CD4-positive, alpha-beta memory T cell (primary cell): ENCODE data around the gene PTGER4. TPM values are rescaled to one million over a fixed set of nuclear protein-coding genes. Genes with fewer than 3 reads are reported as not detected.
"Not testable (repeated sequence)": the region's sequence is repeated elsewhere in the genome, so short reads cannot be mapped to it uniquely, and the experiment has no call there.

Source experiments
- CTCF ChIA-PET: fragments of 350-600 bp; sonication (Branson Sonifier 250); formaldehyde crosslinking; loops from one replicate; lab custom pipeline; 2021; ENCODE audit warnings: inconsistent platforms; ENCODE audit not compliant: partially characterized antibody; lab: Charles Lee
- POLR2A ChIA-PET: fragments of 350-600 bp; sonication (Branson Sonifier 250); formaldehyde crosslinking; loops from one replicate; lab custom pipeline; 2021; ENCODE audit not compliant: partially characterized antibody; lab: Charles Lee
- DNase-seq, 5 donors: peaks; one replicate each; pipeline versions ENCODE4 v3.0.0 to v3.0.0-alpha.2; 2020 to 2022; ENCODE audit warnings: mixed read lengths in 1 of 5
- H3K27ac ChIP-seq: one replicate; pipeline ENCODE4 v1.7.0; 2013; ENCODE audit warnings: low read depth, low read length
- H3K27me3 ChIP-seq: 2 replicates; pipeline ENCODE4 v1.7.0; 2013; ENCODE audit warnings: mild to moderate bottlenecking, low read length, moderate library complexity; ENCODE audit not compliant: insufficient read depth
- H3K36me3 ChIP-seq: 2 replicates; pipeline ENCODE4 v1.7.0; 2013; ENCODE audit warnings: mild to moderate bottlenecking, low read length, moderate library complexity; ENCODE audit not compliant: insufficient read depth
- H3K4me1 ChIP-seq: 2 replicates; pipeline ENCODE4 v1.7.0; 2013; ENCODE audit warnings: mild to moderate bottlenecking, low read length, moderate library complexity; ENCODE audit not compliant: insufficient read depth
- H3K4me3 ChIP-seq, 2 donors: one replicate each; pipeline ENCODE4 v1.7.0; 2013; ENCODE audit warnings: low read length in 2 of 2, mild to moderate bottlenecking in 1 of 2
- H3K9me3 ChIP-seq, 2 donors: one replicate each; pipeline ENCODE4 v1.7.0; 2013; ENCODE audit warnings: low read length in 2 of 2, control low read depth in 1 of 2; ENCODE audit not compliant: control insufficient read depth in 1 of 2
- H3K27ac Mint-ChIP-seq, 7 donors: one replicate each; pipeline ENCODE4 v1.8.0; 2020 to 2021; ENCODE audit warnings: mixed read lengths in 7 of 7, mild to moderate bottlenecking in 6 of 7, inconsistent platforms in 3 of 7, moderate library complexity in 3 of 7
- H3K27me3 Mint-ChIP-seq, 2 donors: one replicate each; pipeline ENCODE4 v1.8.0; 2020 to 2021; ENCODE audit warnings: mixed read lengths in 2 of 2
- H3K36me3 Mint-ChIP-seq, 2 donors: one replicate each; pipeline ENCODE4 v1.8.0; 2020 to 2021; ENCODE audit warnings: mixed read lengths in 2 of 2, inconsistent platforms in 1 of 2, mild to moderate bottlenecking in 1 of 2
- H3K4me1 Mint-ChIP-seq, 4 donors: one replicate each; pipeline ENCODE4 v1.8.0; 2020 to 2021; ENCODE audit warnings: mixed read lengths in 4 of 4, mild to moderate bottlenecking in 1 of 4
- H3K4me3 Mint-ChIP-seq, 8 donors: one replicate each; pipeline ENCODE4 v1.8.0; 2020 to 2021; ENCODE audit warnings: mixed read lengths in 8 of 8, mild to moderate bottlenecking in 7 of 8, moderate library complexity in 6 of 8, inconsistent platforms in 3 of 8
- H3K9me3 Mint-ChIP-seq, 8 donors: one replicate each; pipeline ENCODE4 v1.8.0; 2020 to 2021; ENCODE audit warnings: mixed read lengths in 8 of 8, mild to moderate bottlenecking in 5 of 8, inconsistent platforms in 3 of 8, moderate library complexity in 1 of 8
- intact Hi-C: fragments of 100-400 bp; cut with micrococcal nuclease; formaldehyde crosslinking; loops from one replicate; pipeline ENCODE4 v1.15.1; 2023
- polyA plus RNA-seq, 2 donors: library from polyadenylated mRNA; unstranded; fragments of 300-500 nt; fragmentation: Illumina TruSeq; gene quantifications; one replicate each; pipeline ENCODE4 v1.2.3, GENCODE V29; 2021
- total RNA-seq, 2 experiments: library from RNA; stranded (reverse); gene quantifications; one replicate each; pipeline ENCODE4 v1.2.3, GENCODE V29; 2021

PTGER4 gene
- total and polyA plus RNA-seq, 4 experiments from 2014 or later: 59.3 to 106 (median 63.8) TPM

- intact Hi-C loops: loop anchor here (1.0 to 2.0 kb wide), 2 partner anchors 16 to 25 kb away; partner anchors contain the start of gene PTGER4
- H3K9me3 Mint-ChIP-seq: no peaks in the 10 kb centered on the region
- H3K27me3 Mint-ChIP-seq: no peaks in the 10 kb centered on the region
- no peaks in the 10 kb centered on the region for H3K27me3 ChIP-seq
- peaks cover 49 to 87% (median 67%) of the 10 kb centered on the region in 4 donors for H3K4me1 Mint-ChIP-seq
- ChIA-PET POLR2A (interaction anchor here (0.9 to 8.0 kb wide), 14 partner anchors 8 to 1581 kb away, joined by 3 to 158 read pairs (median 6); partner anchors contain the start of gene PTGER4), CTCF (interaction anchor here (1.0 to 7.6 kb wide), 4 partner anchors 16 to 53 kb away, joined by 3 to 58 read pairs (median 4); partner anchors contain the start of gene PTGER4)
- H3K36me3 ChIP-seq: no peaks in the 10 kb centered on the region
- DNase-seq: no peak
- H3K4me1 ChIP-seq: peaks cover 72% of the 10 kb centered on the region
- H3K4me3 Mint-ChIP-seq: peak overlapping the region; percentile 79 to 94 (median 87)
- H3K27ac ChIP-seq: peak overlapping the region; percentile 55
- H3K36me3 Mint-ChIP-seq: no peaks in the 10 kb centered on the region
- peak overlapping the region; percentile 84 to 97 (median 95) for H3K27ac Mint-ChIP-seq
- H3K4me3 ChIP-seq: peak overlapping the region in 1 of 2 donors; percentile 32
- H3K9me3 ChIP-seq: no peaks in the 10 kb centered on the region
These were observed 25.2 kb upstream of the PTGER4 start for GRCh38 chr5:40654377-40654991.

DNA sequence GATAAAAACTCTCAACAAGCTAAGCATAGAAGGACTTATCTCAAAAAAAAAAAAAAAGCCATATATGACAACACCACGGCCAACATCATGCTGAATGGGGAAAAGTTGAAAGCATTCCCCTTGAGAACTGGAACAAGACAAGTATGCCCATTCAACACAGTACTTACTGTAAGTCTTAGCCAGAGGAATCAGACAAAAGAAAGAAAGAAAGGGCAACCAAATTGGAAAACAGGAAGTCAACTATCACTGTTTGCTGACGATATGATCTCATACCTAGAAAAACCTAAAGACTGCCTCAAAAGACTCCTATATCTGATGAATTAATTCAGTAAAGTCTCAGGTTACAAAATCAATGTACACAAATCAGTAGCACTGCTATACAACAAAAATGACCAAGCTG, 24.6 kb upstream of the PTGER4 start:
- intact Hi-C loops: loop anchor here (2.0 kb wide), 1 partner anchor 16 kb away; no protein-coding TSS in a partner anchor
- H3K4me3 ChIP-seq: peak overlapping the region in 1 of 2 donors; percentile 32
- no peaks in the 10 kb centered on the region for H3K9me3 Mint-ChIP-seq
- H3K36me3 Mint-ChIP-seq: no peaks in the 10 kb centered on the region
- H3K36me3 ChIP-seq: no peaks in the 10 kb centered on the region
- ChIA-PET POLR2A (interaction anchor here (1.1 to 8.0 kb wide), 6 partner anchors 9 to 245 kb away, joined by 3 to 158 read pairs (median 4); partner anchors contain the start of gene PTGER4), CTCF (interaction anchor here (7.6 kb wide), 1 partner anchor 28 kb away, joined by 58 read pairs; the partner anchor contains the start of gene PTGER4)
- DNase-seq: peak in 1 of 5 donors; percentile 28
- H3K27ac Mint-ChIP-seq: peak overlapping the region; percentile 84 to 97 (median 93)
- H3K27me3 ChIP-seq: no peaks in the 10 kb centered on the region
- H3K27me3 Mint-ChIP-seq: no peaks in the 10 kb centered on the region
- peak overlapping the region; percentile 55 for H3K27ac ChIP-seq
- H3K4me1 Mint-ChIP-seq: peaks cover 43 to 80% (median 61%) of the 10 kb centered on the region in 4 donors
- H3K9me3 ChIP-seq: no peaks in the 10 kb centered on the region
- peaks cover 66% of the 10 kb centered on the region for H3K4me1 ChIP-seq
- peak overlapping the region; percentile 79 to 94 (median 87) for H3K4me3 Mint-ChIP-seq

DNA sequence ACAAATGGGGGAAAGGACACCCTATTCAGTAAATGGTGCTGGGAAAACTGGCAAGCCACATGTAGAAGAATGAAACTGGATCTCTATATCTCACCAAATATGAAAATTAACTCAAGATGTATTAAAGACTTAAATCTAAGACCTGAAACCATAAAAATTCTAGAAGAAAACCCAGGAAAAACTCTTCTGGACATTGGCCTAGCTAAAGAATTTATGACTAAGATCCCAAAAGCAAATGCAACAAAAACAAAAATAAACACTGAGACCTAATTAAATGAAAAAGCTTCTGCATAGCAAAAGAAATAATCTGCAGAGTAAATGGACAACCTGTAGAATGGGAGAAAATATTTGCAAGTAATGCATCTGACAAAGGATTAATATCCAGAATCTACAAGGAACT, 23.6 kb upstream of the PTGER4 start:
- POLR2A ChIA-PET: interaction anchor here (1.4 to 8.0 kb wide), 2 partner anchors 23 to 246 kb away, joined by 5 to 158 read pairs; partner anchors contain the start of gene PTGER4
- H3K4me1 Mint-ChIP-seq: peaks cover 41 to 73% (median 55%) of the 10 kb centered on the region in 4 donors
- H3K4me1 ChIP-seq: peaks cover 60% of the 10 kb centered on the region
- DNase-seq, H3K27me3 ChIP-seq, H3K27ac ChIP-seq, H3K36me3 Mint-ChIP-seq, intact Hi-C loops, H3K4me3 ChIP-seq, H3K9me3 ChIP-seq, H3K36me3 ChIP-seq, H3K9me3 Mint-ChIP-seq, H3K27me3 Mint-ChIP-seq: not testable (repeated sequence)
- peak overlapping the region in 6 of 7 donors; percentile 51 to 90 (median 84) for H3K27ac Mint-ChIP-seq
- H3K4me3 Mint-ChIP-seq: peak overlapping the region in 1 of 8 donors; percentile 50
- CTCF ChIA-PET: interaction anchor here (7.6 kb wide), 1 partner anchor 27 kb away, joined by 58 read pairs; the partner anchor contains the start of gene PTGER4

GRCh38 chr5:40656766-40657165, 22.9 kb upstream of the PTGER4 start:
- no peaks in the 10 kb centered on the region for H3K9me3 ChIP-seq
- CTCF ChIA-PET: interaction anchor here (7.6 kb wide), 1 partner anchor 26 kb away, joined by 58 read pairs; the partner anchor contains the start of gene PTGER4
- POLR2A ChIA-PET: interaction anchor here (1.0 to 8.0 kb wide), 2 partner anchors 22 to 30 kb away, joined by 3 to 158 read pairs; partner anchors contain the start of gene PTGER4
- Mint-ChIP-seq H3K27me3 (no peaks in the 10 kb centered on the region), H3K9me3 (no peaks in the 10 kb centered on the region), H3K27ac (peak overlapping the region in 1 of 7 donors; percentile 9), H3K4me1 (peaks cover 40 to 73% (median 54%) of the 10 kb centered on the region in 4 donors), H3K36me3 (no peaks in the 10 kb centered on the region), H3K4me3 (peak overlapping the region in 3 of 8 donors; percentile 13 to 52 (median 21))
- no peaks in the 10 kb centered on the region for H3K27me3 ChIP-seq
- H3K4me3 ChIP-seq: no peak overlapping the region
- H3K4me1 ChIP-seq: peaks cover 58% of the 10 kb centered on the region
- intact Hi-C loops: no loop called here
- no peaks in the 10 kb centered on the region for H3K36me3 ChIP-seq
- DNase-seq: no peak
- H3K27ac ChIP-seq: no peak overlapping the region

- H3K9me3 Mint-ChIP-seq: no peaks in the 10 kb centered on the region
- Histone ChIP-seq H3K27ac (no peak overlapping the region), H3K4me1 (peaks cover 18% of the 10 kb centered on the region), H3K4me3 (no peak overlapping the region), H3K27me3 (no peaks in the 10 kb centered on the region), H3K9me3 (no peaks in the 10 kb centered on the region), H3K36me3 (no peaks in the 10 kb centered on the region)
- H3K27me3 Mint-ChIP-seq: no peaks in the 10 kb centered on the region
- no peak overlapping the region for H3K27ac Mint-ChIP-seq
- H3K4me3 Mint-ChIP-seq: no peak overlapping the region
- intact Hi-C loops: no loop called here
- no peaks in the 10 kb centered on the region for H3K36me3 Mint-ChIP-seq
- CTCF ChIA-PET: no interaction called here
- H3K4me1 Mint-ChIP-seq: peaks cover 8 to 33% (median 19%) of the 10 kb centered on the region in 4 donors
- POLR2A ChIA-PET: interaction anchor here (1.1 kb wide), 1 partner anchor 9 kb away, joined by 3 read pairs; no protein-coding TSS in a partner anchor
- no peak for DNase-seq
These were observed 19.0 kb upstream of the PTGER4 start for GRCh38 chr5:40660751-40661150.

DNA sequence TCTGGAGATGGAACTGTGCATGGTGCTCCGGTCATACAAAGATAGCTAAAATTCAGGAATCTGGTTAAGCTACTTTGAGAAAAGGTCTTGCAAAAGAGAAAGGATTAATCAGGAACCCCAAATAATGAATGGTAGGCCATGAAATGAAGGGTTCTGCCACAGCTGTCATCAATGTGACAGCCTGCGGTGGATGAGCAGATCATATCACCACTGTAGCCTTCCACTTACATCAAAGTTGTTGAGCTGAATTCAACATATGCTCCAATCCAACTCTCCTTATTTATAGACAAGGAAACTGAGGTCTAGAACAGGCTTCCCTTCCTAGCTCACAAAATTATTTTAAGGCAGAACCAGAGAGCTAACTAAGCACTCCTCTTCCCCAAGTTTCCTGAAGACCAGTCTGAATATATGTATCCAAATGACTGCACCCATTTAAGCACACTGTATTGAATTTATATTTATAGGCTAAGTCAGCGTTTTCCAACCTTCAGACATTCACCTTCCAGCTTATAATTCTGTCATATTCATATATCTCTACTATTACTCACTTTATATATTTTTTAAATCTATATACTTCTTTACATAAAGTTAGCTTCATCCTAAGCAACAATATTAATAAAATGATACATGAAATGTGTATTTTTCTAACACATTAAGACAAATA, 13.9 kb upstream of the PTGER4 start:
- CTCF ChIA-PET: interaction anchor here (0.8 to 2.4 kb wide), 5 partner anchors 12 to 21 kb away, joined by 4 to 8 read pairs (median 5); partner anchors contain the start of gene PTGER4
- POLR2A ChIA-PET: interaction anchor here (0.7 to 1.9 kb wide), 5 partner anchors 10 to 72 kb away, joined by 3 to 11 read pairs (median 4); partner anchors contain the start of gene PTGER4
- H3K27me3 Mint-ChIP-seq: no peaks in the 10 kb centered on the region

More for the DNA sequence above, 13.9 kb upstream of the PTGER4 start:
- Mint-ChIP-seq H3K27ac (no peak overlapping the region), H3K36me3 (no peaks in the 10 kb centered on the region), H3K4me3 (no peak overlapping the region), H3K9me3 (no peaks in the 10 kb centered on the region), H3K4me1 (peaks cover 15 to 22% (median 20%) of the 10 kb centered on the region in 4 donors)
- no peaks in the 10 kb centered on the region for H3K9me3 ChIP-seq
- peaks cover 24% of the 10 kb centered on the region for H3K4me1 ChIP-seq
- no peak overlapping the region for H3K4me3 ChIP-seq
- intact Hi-C loops: no loop called here
- H3K36me3 ChIP-seq: no peaks in the 10 kb centered on the region
- no peak for DNase-seq
- no peak overlapping the region for H3K27ac ChIP-seq
- H3K27me3 ChIP-seq: no peaks in the 10 kb centered on the region
